Choroid plexus epithelial cell (primary cell): ENCODE results near the gene HNRNPK.

Experiments used
- DNase-seq: peaks from one replicate; pipeline ENCODE4 v3.0.0-alpha.2; 2010; ENCODE audit warnings: low read depth
- H3K4me3 ChIP-seq: 2 replicates; pipeline ENCODE4 v1.5.1; 2011; ENCODE audit warnings: low read depth, mild to moderate bottlenecking, control low read depth, low read length, moderate library complexity
- TF ChIP-seq, protein P1 (sequence below): conservative IDR thresholded peaks from 2 replicates; pipeline ENCODE4 v1.5.1; 2011; ENCODE audit warnings: low read depth, mild to moderate bottlenecking, control low read depth, inconsistent platforms, low read length, moderate library complexity

HNRNPK gene

DNA sequence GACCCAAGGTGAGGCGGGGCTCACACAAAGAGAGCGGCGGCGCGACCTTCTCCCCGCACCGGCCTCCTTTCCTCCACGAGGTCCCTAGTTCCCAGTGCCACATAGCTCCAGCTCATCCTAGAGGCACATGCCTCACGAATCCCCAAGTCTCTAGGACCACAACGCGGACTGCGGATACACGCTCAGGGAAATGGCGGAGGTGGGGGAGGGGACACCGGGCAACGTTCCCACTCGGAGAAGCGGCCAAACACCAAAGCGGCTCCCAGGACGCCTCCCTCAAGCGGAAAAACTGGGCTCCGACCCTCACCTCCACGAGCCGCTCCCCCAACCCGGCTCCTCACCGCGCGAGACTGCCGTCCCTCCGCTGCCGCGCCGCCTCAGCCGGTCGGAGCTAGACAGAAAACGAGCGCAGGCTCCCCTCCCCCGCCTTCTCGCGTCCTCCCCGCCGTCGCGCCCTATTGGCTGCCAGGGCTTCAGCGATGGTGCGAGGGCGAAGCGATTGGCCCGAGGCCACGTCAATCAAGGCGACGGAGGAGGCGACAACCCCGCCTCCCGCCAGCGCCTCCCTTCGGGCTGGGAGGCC lies at the start of gene HNRNPK:
TSS of gene HNRNPK (minus strand) at position 404 of the 583 bp plus-strand sequence. CDS start 1,963 bp downstream, outside the sequence.
- H3K4me3 ChIP-seq = peak within 1 kb of the TSS; percentile 100
- DNase-seq = peak; percentile 99
- TF ChIP-seq, protein P1, sequence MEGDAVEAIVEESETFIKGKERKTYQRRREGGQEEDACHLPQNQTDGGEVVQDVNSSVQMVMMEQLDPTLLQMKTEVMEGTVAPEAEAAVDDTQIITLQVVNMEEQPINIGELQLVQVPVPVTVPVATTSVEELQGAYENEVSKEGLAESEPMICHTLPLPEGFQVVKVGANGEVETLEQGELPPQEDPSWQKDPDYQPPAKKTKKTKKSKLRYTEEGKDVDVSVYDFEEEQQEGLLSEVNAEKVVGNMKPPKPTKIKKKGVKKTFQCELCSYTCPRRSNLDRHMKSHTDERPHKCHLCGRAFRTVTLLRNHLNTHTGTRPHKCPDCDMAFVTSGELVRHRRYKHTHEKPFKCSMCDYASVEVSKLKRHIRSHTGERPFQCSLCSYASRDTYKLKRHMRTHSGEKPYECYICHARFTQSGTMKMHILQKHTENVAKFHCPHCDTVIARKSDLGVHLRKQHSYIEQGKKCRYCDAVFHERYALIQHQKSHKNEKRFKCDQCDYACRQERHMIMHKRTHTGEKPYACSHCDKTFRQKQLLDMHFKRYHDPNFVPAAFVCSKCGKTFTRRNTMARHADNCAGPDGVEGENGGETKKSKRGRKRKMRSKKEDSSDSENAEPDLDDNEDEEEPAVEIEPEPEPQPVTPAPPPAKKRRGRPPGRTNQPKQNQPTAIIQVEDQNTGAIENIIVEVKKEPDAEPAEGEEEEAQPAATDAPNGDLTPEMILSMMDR = no peak

DNA sequence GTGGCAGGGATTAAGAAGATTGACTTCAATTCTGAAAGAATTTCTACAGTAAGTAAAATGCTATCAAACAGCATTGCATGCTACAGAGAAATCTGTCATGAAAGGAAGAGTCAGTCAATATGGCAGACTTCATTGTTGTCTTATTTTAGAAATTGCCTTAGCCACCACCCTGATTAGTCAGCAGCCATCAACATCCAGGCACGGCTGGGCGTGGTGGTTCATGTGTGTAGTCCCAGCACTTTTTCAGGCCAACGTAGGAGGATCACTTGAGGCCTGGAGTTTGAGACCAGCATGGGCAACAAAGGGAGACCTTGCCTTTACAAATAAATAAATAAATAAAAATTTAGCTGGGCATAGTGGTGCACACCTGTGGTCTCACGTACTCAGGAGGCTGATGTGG lies 47.2 kb upstream of the HNRNPK start:
- H3K4me3 ChIP-seq = no peak overlapping the region
- DNase-seq = no peak
- TF ChIP-seq, protein P1 = no peak

DNA sequence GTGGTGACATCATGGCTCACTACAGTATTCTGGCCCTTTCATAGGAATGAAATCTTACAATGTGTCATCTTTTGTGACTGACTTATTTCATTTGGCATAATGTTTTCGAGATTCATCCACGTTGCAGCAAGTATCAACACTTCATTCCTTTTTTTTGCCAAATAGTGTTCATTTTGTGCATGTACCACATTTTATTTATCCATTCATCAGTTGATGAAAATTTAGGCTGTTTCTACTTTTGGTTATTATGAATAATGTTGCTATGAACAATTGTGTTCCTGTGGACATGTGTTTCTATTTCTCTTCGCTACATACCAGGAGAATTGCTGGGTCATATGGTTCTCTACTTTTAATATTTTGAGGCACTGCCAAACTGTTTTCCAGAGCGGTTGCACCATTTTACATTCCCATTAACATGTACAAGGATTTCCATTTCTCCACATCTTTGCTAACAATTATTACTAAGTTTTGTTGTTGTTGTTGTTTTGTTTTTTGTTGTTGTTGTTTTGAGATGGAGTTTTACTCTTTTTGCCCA lies 44.1 kb upstream of the HNRNPK start:
- TF ChIP-seq, protein P1 = no peak
- DNase-seq = no peak
- H3K4me3 ChIP-seq = no peak overlapping the region

DNA sequence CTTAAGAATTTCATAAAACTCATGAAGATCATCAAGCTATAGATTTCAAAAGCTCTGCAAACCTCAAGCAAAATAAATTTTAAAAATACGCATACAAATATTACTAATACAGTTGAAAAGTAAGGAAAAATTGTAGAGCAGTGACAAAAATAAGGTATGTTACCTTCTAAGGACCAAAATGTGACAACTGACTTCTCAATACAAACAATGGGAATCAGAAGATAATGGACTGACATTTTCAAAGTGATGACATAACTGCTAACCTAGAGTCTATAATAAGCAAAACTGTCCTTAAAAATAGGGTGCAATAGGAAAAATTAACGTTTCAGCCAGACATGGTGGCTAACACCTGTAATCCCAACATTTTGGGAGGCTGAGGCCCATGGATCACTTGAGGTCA lies 27.6 kb upstream of the HNRNPK start:
- no peak overlapping the region for H3K4me3 ChIP-seq
- TF ChIP-seq, protein P1 = no peak
- no peak for DNase-seq

GRCh38 chr9:84003246-84003645 lies 23.2 kb upstream of the HNRNPK start:
- H3K4me3 ChIP-seq = no peak overlapping the region
- TF ChIP-seq, protein P1 = no peak
- no peak for DNase-seq

- no peak overlapping the region for H3K4me3 ChIP-seq
- DNase-seq = peak; percentile 72
- TF ChIP-seq, protein P1 = no peak
Measured at GRCh38 chr9:84002344-84002743, 22.3 kb upstream of the HNRNPK start.

- TF ChIP-seq, protein P1 = no peak
- no peak overlapping the region for H3K4me3 ChIP-seq
- DNase-seq = no peak
Measured at GRCh38 chr9:84001621-84002020, 21.6 kb upstream of the HNRNPK start.
